NCI-H187 (cell line): ENCODE measurements around the gene PUM1.

Experiments used
- DNase-seq, 2 experiments: peaks; one replicate each; lab custom pipeline; 2025; lab: John Stamatoyannopoulos, UW

The PUM1 gene

DNA sequence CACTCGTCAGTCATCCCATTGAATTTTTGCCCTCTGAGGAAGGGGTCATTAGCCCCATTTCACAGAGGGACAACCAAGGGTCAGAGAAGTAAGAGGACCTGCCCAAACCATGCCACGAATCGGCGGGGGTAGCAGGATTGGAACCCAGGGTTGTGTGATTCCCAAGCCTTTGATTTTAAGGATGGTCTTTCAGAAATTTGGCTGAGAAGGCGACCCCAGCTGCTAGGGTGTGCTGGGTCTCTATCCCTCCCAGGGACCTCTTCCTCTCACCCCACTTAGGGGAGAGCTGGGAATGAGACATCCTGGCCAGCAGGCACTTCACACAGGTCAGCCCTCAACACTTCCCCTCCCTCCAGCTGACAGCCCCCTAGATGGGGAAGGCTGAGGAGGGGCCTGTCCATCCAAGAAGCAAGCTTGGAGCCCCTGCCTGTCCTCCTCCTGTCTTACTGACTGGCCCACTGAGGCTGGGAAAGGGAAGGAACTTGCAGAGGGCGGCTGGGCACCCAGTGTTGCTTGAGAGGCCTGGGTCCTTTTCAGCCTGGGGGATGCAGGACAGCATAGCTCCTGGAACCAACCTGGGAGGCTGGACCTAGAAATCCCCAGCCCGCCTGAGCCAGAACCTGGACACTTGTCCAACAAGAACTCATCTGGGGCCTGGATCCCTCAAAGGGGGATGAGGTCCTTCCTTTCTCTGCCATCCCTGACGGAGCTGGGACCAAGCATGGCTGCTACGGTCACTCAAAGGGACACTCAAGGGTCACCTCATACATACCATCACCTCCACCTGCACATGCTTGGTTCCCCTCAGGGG is 158.7 kb downstream of the PUM1 start:
- no peak for DNase-seq

DNA sequence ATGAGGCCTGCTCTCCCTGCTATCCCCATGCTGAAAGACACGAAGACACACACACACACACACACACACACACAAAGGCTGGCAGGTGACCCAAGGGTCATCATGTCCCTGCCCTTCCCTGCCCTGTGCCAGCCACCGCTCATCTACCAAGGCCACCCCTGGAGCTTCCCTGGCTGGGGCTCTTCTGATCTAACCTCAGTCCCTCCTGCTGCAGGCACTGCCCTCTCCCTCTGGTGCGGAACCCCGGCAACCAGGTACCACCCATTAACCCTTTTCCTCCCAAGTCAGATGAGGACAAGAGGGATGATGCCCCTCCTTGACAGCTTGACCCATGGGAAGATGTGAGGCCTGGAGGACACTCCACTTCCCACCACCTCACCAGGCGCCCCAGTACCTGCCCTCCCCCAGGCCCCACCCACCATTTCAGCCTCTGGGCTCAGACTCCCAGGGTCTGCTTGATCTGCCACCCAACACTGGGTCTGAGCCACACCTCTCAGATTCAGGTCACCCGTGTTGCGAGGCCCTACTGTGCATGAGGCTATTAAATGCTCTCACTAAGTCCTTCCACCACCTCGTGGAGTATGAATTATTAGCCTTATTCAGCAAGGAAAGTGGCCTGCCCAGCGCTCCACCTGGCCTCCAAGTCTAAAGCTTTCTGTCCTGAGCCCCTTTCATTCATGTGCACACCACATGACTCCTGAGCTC is 159.4 kb downstream of the PUM1 start:
- DNase-seq = no peak

GRCh38 chr1:30905403-30905802 is 160.1 kb downstream of the PUM1 start:
- DNase-seq = no peak

GRCh38 chr1:30904962-30905335 is 160.6 kb downstream of the PUM1 start:
- no peak for DNase-seq

- no peak for DNase-seq
Observed at GRCh38 chr1:30904191-30904961, 161.1 kb downstream of the PUM1 start.

DNA sequence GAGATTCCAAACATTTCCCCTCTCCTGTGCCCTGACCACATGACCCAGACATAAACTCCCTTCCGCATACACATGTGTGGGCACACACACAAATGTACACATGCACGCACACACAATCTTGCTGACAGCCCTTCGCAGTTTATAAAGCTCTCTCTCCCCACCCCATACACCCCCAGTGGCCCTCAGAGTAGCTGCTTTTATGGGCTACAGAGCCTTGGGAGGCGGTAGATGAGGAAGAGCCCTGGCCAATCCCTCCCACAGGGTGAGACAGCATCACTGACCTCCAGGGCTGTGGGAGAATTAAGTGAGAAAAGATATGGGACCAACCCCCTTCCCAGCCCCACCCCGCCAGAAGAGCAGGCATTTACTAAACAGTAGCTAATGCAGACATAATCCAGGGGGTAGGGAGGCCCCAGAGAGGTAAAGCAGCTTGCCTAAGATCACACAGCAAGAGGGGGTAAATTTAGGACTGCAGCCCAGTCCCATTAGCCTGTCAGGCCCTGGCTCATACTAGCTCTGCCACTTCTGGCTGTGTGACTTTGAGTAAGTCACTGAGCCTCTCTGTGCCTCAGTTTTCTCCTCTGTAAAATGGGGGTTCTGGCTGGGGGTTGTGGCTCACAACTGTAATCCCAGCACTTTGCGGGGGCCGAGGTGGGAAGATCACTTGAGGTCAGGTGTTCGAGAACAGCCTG is 162.0 kb downstream of the PUM1 start:
- DNase-seq = no peak

DNA sequence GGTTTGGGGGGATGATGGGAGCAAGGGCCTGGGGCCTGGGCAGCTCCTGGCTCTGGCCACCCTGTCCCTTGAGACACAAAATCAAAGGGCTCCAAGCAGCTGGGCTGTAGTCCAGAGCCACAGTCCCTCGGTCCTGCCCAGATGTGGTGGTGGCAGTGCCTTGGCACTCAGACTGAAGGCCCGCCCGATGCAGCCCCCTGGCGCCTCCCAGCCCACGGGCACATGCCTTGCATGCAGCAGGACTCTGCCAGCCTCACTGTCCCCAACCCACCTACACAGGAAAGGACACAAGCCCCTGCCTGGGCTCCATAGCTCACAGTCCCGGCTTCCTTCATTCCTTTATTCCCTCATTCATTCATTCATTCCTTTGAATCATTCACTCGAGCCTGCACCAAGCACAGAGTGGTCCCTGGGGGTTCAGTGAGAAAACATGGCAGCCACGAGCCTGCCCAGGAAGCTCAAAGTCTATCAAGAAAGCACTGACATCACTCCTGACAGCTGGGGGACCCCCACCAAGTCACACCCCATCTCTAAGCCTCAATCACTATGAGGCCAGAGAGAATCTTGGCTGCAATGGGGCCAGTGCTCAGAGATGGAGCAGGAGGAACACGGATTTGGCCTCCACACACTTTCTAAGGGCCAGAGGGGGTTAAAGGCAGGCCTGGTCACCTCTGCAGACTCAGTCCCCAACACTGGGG is 162.8 kb downstream of the PUM1 start:
- DNase-seq = no peak

GRCh38 chr1:30901798-30902581 is 163.5 kb downstream of the PUM1 start:
- no peak for DNase-seq

DNA sequence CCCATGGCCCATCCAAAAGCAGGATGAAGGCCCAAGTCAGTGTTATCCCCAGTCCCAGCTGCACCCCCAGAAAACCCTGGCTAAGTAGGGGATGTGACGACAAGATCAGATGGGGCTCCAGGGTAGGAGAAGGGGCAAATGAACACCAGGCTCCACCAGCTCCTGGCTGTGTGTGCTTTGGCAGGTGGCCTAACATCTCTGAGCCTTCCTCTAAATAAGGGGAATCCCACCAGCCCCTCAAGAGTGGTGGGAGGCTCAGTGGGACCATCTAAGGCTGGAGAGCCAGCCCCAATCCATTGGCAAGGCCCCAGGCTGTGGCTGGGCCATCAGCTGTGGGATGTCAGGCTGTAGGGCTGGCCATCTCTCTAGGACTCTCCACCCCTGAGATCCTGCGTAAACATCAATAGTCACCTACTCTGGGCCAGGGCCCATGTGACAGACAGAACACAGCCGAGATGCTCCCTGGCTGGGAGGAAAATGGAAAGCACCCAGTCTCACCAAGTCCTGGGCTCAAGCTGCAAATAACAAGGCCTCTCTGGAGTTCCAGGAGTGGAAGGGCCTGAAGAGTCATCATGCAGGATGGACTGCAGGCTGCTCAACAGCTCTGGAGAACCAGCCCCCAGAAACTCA is 164.5 kb downstream of the PUM1 start:
- no peak for DNase-seq

DNA sequence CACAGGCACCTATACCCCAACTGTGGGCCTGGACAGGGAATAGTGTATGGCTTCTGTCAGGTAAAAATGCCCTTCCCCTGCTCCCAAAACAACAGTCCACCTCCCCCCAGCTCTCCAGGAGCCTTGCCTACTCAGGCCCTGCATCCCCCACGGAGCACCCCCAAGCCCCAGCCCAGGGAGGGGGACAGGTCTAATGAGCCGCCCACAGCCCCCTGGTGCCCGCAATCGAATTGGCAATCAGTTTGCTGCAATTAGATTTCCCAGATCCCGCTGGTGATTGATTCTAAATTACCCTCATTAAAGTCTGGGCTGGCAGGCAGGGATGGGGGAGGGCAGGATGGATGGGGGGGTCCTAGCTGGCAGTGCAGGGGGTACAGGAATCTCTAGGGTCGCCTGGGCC is 165.0 kb downstream of the PUM1 start:
- DNase-seq = no peak

DNA sequence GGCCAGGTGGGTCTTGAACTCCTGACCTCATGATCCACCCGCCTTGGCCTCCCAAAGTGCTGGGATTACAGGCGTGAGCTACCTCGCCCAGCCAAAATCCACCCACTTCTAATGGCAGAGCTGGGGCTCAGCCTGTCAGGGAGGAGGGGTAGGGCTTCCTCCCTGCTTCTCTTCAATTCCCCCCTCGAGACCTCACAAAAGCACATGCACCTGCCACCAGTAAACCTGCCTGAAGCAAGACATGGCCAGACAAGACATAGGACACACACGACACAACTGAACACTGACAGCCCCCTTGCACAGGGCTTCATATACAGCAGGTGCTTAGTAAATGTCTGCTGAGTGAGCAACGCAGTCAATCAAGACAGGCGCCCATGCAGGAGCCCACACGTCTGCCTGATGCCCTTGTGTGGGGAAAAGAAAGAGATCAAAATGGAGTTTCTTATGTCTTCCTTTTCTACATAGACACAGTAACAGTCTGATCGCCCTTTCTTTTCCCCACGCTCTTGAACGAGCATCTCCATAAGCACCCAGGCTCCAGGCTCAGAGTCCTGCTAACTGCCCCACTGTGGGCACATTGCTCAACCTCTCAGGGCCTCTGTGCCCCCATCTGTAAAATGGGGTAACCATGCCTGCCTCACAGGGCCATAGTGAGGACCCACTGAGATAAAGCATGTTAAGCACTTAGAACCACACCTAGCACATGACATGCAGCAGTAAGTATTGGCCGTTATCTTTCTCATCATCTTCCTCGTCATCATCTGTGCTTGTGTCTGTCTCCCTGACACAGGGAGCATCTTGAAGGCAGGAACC is 165.7 kb downstream of the PUM1 start:
- no peak for DNase-seq

DNA sequence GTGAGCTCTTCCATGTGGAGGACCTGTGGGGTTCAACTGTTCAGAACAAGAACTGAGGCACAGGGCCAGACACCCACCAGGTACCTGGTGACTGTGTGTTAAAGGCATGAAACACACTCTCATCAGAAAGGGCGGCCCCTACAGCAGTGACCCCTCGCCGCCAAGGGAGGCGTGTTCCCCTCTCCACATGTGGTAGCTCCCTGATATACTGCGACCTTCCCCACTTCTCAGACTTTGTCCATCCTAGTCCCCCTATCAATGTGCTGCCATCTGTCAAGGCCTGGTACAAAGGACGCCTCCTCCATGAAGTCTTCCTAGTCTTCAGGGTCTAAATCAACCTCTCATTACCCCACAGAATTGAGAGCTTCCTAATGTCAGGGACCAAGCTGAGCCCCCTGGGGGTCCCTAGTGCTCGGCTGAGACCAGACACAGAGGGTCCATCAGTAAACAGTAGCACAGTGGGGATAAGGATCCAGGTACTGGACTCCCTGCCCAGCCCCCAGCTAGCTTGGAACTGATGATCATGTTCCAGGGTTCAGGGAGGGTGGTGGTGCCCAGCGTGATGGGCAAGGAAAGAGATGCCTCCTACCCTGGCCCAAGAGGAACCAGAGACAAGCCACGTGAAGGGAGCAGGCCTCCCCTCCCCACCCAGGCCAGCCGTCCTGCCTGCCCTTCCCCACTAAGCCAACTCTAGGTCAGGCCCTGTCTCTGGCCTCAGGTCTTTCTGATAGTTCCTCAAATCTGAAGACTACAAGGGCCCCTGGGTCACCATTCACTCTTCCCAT is 167.3 kb downstream of the PUM1 start:
- DNase-seq = no peak

DNA sequence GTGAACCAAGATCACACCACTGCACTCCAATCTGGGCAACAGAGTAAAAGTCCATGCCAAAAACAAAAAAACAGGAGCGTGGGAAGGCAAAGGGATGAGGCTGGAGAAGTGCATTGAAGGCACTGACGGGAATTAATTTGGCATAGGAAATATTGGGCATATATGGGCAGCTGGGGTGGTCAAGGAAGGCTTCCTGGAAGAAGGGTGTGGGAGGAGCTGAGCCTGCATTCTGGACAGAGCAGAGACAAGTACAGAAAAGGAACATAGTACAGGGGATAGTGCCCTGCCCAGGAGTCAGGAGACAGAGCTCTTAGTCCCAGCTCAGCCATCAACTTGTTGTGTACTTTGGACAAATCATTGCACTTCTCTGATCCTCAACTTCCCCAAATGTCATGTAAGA is 168.6 kb downstream of the PUM1 start:
- DNase-seq = no peak

- DNase-seq = no peak
Observed at GRCh38 chr1:30895944-30896660, 169.4 kb downstream of the PUM1 start.

DNA sequence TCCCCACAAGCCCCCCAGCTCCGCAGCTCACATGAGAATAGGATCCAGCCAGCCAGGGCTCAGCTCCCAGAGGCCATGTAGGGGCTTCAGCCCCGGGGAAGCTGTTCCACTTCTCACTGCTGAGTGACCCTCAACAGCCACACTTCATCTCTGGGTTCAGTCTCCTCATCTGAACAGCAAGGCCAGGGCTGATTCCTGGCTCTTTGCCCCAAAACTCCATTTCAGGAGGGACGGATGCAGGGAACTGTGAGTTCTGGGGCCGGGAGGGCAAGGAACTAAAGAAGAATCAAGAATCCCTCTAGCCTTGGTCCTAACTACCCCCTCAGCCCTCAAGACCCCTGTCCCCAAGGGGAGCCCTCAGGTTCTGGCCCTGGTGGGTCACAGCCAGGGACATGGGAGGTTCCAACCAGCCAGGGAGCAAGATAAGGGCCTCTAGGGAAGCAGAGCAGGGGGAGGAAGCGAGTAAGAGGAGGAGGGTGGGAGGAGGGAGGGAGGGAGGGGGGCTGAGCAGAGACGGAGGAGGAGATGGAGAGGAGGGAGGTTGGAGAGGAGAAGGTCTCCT is 170.1 kb downstream of the PUM1 start:
- no peak for DNase-seq

- DNase-seq = no peak
Observed at GRCh38 chr1:30894508-30894973, 171.0 kb downstream of the PUM1 start.

- no peak for DNase-seq
Observed at GRCh38 chr1:30893776-30894507, 171.6 kb downstream of the PUM1 start.
